ENCODE data around the gene CEP85L. TPM values are rescaled to one million over a fixed set of nuclear protein-coding genes. Genes with fewer than 3 reads are reported as not detected.

The CEP85L gene
- polyA plus RNA-seq, 1 of the 3 experiments (the other 2 are of a cell fraction), result 1.1 TPM

DNA sequence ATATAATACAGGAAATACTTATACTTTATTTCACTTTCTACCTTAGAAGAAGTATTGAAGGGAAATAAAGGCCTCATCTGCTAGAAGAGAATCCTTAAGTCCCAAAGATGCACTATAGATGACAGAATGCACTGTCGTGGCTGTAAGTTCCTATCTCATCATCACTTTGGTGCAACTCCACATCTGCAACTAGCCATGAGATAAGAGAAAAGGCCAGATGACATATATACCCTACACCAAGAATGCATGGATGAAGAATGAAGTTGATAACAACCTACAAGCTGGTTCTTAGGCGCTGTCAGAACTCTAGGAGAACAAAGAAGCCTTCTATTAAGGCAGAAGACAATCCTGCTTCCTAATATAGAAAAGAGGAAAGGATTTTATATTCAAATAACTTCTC, 114.9 kb downstream of the CEP85L start:
- Histone ChIP-seq H3K4me3 (ENCODE audit: low read depth in 2 of 2, low read length in 1 of 2) (no peak overlapping the region), H3K79me2 (ENCODE audit: insufficient read depth) (peaks cover 9% of the 10 kb centered on the region; the same call in 1 of the 2 replicates), H3K9me3 (no peaks in the 10 kb centered on the region), H3K4me1 (ENCODE audit: control insufficient read depth in 1 of 2, insufficient read depth in 2 of 2, low read depth in 1 of 2, low read length in 1 of 2) (no peaks in the 10 kb centered on the region; a peak in 1 of 4 replicates), H4K20me1 (ENCODE audit: insufficient read depth) (no peaks in the 10 kb centered on the region), H3K4me2 (no peak overlapping the region), H3K9me2 (no peaks in the 10 kb centered on the region), H3K36me3 (replicated peaks in 1 of 2; ENCODE audit: control insufficient read depth in 1 of 2, insufficient read depth in 2 of 2, low read length in 1 of 2) (no peaks in the 10 kb centered on the region), H3F3A (replicated peaks; ENCODE audit: insufficient read depth) (peaks cover 6% of the 10 kb centered on the region), H2AFZ (ENCODE audit: low read depth) (no peak overlapping the region), H3K27me3 (ENCODE audit: insufficient read depth) (no peaks in the 10 kb centered on the region), H3K9ac (no peak overlapping the region), H3K27ac (ENCODE audit: low read depth in 2 of 2, low read length in 1 of 2) (no peak overlapping the region; a peak in 1 of 4 replicates)
- WGBS (ENCODE audit: low lambda C conversion rate), result 84% methylated on average over 2 of the region's 2 CpGs
- CTCF ChIA-PET, result interaction anchor here (1.5 kb wide), 1 partner anchor 253 kb away, joined by 5 read pairs; no protein-coding TSS in a partner anchor
- POLR2A ChIA-PET, result no interaction called here
- no peak for DNase-seq
- no peak for TF ChIP-seq TAF1 (IDR thresholded peaks at IDR 0.05; ENCODE audit: borderline replicate concordance, low read depth, low read length)
- no peak for TF ChIP-seq SIN3A (IDR thresholded peaks at IDR 0.05; ENCODE audit: borderline replicate concordance, low read depth, low read length)
- TF ChIP-seq FOXJ3 (CRISPR knock-in tag; IDR thresholded peaks at IDR 0.05), result no peak
- TF ChIP-seq MXI1 (IDR thresholded peaks at IDR 0.05; ENCODE audit: low read depth, low read length), result no peak
- TF ChIP-seq RCOR1 (IDR thresholded peaks at IDR 0.05; ENCODE audit: low read length), result no peak
- TF ChIP-seq CTCF (IDR thresholded peaks at IDR 0.05), result no peak
- no peak for TF ChIP-seq RXRA (IDR thresholded peaks at IDR 0.05; ENCODE audit: borderline replicate concordance, low read depth)
- no peak for TF ChIP-seq NFIC (IDR thresholded peaks at IDR 0.05; ENCODE audit: borderline replicate concordance)
- no peak for TF ChIP-seq GATA2 (CRISPR knock-in tag; IDR thresholded peaks at IDR 0.05)
- TF ChIP-seq JUND (IDR thresholded peaks at IDR 0.05), result no peak
- no peak for TF ChIP-seq RFX5 (IDR thresholded peaks at IDR 0.05; ENCODE audit: low read length)
- no peak for TF ChIP-seq FOXM1 (IDR thresholded peaks at IDR 0.05; ENCODE audit: low read depth)
- TF ChIP-seq EP300 (IDR thresholded peaks at IDR 0.05; ENCODE audit: borderline replicate concordance in 1 of 2, low read depth in 1 of 2, low read length in 1 of 2), result no peak
- TF ChIP-seq, protein P1, sequence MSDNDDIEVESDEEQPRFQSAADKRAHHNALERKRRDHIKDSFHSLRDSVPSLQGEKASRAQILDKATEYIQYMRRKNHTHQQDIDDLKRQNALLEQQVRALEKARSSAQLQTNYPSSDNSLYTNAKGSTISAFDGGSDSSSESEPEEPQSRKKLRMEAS (IDR thresholded peaks at IDR 0.05; ENCODE audit: low read depth), result no peak
- TF ChIP-seq YY1 (IDR thresholded peaks at IDR 0.05; ENCODE audit: low read depth), result no peak
- no peak for TF ChIP-seq USF1 (IDR thresholded peaks at IDR 0.05; ENCODE audit: borderline replicate concordance, low read depth)
- no peak for TF ChIP-seq ELF1 (IDR thresholded peaks at IDR 0.05)
- TF ChIP-seq CHD2 (IDR thresholded peaks at IDR 0.05; ENCODE audit: low read length, partially characterized antibody), result no peak
- TF ChIP-seq NRF1 (IDR thresholded peaks at IDR 0.05; ENCODE audit: low read depth, low read length), result no peak

Data from SK-N-SH (cell line).